ENCODE data around the gene ACKR3. TPM values are rescaled to one million over a fixed set of nuclear protein-coding genes. Genes with fewer than 3 reads are reported as not detected.

ACKR3 gene
- total RNA-seq, 4 donors from 2014 or later: 7.1 to 55.0 (median 15.2) TPM

DNA sequence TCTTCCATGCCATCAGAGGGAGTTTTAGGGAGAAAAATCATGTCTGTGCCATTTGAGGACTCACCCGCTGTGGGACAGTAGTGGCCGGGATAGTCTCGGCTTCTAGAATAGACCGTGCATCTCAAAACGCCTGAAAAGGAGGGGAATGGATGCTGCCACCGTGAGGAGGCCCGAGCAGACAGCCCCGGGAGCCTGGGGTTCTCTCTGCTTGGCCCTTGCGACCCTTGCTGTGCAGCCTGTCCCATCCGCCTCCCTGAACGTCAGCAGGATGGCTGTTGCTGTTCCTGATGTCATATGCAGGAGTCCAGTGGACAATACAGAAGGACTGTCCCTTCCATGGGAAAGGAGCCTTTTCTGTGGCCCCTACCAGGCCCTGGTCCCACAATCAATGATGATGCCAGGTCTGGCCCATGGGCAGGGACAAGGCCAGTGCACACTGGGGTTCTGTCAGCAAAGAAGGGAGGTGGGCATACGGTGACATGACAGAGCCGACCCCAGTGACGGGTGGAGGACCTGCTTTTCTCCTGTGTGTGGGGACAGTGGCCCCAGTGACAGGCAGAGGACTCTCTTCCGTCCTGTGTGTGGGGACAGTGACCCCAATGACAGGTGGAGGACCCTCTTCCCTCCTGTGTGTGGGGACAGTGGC is 58.8 kb downstream of the ACKR3 start:
- Histone ChIP-seq H3K36me3 (no peaks in the 10 kb centered on the region), H3K27me3 (no peaks in the 10 kb centered on the region), H3K4me1 (no peaks in the 10 kb centered on the region), H3K9me3 (no peaks in the 10 kb centered on the region), H3K27ac (no peak overlapping the region), H3K4me3 (no peak overlapping the region)
- intact Hi-C loops (cut with DNase I; ENCODE audit: low total_unique reads): no loop called here
- DNase-seq: no peak
- TF ChIP-seq POLR2A (IDR thresholded peaks at IDR 0.05): no peak
- in situ Hi-C loops (cut with MboI; ENCODE audit: low sequenced_read_pairs in 4 of 4): no loop called here
- ATAC-seq: no peak

DNA sequence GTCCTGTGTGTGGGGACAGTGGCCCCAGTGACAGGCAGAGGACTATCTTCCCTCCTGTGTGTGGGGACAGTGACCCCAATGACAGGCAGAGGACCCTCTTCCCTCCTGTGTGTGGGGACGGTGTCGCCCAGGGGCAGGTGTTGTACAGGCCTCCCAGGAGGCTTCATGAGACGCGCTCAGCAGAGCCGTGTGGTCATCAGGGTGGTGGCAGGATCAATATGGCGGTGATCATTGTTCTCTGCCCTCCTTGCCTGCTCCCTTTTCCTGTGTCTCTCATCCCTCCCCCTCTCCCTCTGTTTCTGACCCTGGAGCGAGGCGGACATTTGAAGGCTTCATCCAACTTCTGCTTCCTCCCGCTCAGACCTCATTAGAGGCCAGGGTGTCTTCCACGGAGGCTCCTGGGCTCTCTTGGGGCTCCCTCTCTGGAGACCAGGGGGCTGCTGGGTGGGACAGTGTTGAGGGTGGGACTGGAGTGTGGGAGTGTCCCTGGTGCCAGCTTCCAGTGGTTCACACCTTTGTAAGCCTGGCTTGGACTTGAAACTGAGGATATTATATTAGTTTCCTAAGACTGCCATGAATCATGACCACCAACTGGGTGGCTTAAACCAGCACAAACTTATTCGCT is 59.5 kb downstream of the ACKR3 start:
- in situ Hi-C loops (cut with MboI; ENCODE audit: low sequenced_read_pairs in 4 of 4) (no loop called here), intact Hi-C loops (cut with DNase I; ENCODE audit: low total_unique reads) (no loop called here)
- no peak overlapping the region for H3K27ac ChIP-seq
- no peaks in the 10 kb centered on the region for H3K36me3 ChIP-seq
- no peaks in the 10 kb centered on the region for H3K9me3 ChIP-seq
- no peaks in the 10 kb centered on the region for H3K27me3 ChIP-seq
- no peak overlapping the region for H3K4me3 ChIP-seq
- ATAC-seq (no peak), DNase-seq (no peak)
- H3K4me1 ChIP-seq: no peaks in the 10 kb centered on the region
- TF ChIP-seq POLR2A (IDR thresholded peaks at IDR 0.05): no peak
- TF ChIP-seq, protein P1, sequence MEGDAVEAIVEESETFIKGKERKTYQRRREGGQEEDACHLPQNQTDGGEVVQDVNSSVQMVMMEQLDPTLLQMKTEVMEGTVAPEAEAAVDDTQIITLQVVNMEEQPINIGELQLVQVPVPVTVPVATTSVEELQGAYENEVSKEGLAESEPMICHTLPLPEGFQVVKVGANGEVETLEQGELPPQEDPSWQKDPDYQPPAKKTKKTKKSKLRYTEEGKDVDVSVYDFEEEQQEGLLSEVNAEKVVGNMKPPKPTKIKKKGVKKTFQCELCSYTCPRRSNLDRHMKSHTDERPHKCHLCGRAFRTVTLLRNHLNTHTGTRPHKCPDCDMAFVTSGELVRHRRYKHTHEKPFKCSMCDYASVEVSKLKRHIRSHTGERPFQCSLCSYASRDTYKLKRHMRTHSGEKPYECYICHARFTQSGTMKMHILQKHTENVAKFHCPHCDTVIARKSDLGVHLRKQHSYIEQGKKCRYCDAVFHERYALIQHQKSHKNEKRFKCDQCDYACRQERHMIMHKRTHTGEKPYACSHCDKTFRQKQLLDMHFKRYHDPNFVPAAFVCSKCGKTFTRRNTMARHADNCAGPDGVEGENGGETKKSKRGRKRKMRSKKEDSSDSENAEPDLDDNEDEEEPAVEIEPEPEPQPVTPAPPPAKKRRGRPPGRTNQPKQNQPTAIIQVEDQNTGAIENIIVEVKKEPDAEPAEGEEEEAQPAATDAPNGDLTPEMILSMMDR (IDR thresholded peaks at IDR 0.05 in 4 of 5, conservative IDR thresholded peaks at IDR 0.05 in 1 of 5): no peak

DNA sequence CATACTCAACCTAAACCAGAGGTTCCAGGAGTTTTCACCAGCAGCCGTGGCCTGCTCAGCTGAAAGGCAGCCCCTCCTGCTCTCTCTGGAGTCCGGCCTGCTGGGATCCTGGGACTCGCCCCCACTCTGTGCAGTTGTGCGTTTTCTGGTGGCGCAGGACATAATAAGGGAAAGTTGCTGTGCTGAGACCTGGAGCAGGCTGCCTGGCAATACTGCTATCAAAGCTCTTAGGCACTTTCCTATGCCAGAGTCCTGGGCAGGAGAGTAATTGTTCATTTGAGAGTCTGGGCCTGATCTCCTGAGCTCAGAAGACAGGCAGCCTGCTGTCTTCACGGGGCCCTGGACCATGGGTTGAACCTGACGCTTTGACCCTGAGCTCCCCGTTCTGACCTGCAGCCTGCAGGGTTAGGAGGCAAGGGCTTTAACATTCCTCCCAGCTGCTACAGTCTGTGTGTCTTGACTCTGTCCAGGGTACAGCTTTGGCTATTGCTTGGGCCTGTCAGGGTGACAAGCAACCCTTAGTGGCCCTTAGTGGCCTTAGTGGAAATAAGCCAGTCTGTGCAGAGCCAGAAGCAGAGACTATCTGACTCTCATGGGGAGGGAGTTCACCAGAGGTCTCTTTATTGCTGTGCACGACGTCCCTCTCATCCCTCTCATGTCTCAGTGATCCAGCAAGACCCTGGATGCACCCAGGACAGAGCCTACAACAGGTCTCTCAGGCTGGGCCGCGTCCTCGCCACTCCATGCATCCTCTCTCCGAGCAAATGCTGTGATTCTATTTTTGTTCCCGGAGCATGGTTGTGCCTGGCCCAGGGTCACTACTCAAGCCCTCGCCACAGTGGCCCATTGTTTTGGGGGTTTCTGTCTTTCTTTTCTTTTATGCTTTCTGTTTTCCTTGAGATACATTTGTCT is 60.6 kb downstream of the ACKR3 start:
- TF ChIP-seq, protein P1 (IDR thresholded peaks at IDR 0.05 in 4 of 5, conservative IDR thresholded peaks at IDR 0.05 in 1 of 5): no peak
- TF ChIP-seq POLR2A (IDR thresholded peaks at IDR 0.05): no peak
- Histone ChIP-seq H3K9me3 (no peaks in the 10 kb centered on the region), H3K4me3 (no peak overlapping the region), H3K27ac (no peak overlapping the region), H3K36me3 (no peaks in the 10 kb centered on the region), H3K27me3 (no peaks in the 10 kb centered on the region), H3K4me1 (no peaks in the 10 kb centered on the region)
- in situ Hi-C loops (cut with MboI; ENCODE audit: low sequenced_read_pairs in 4 of 4): no loop called here
- DNase-seq (no peak), ATAC-seq (peak in 1 of 2 donors; percentile 33)
- intact Hi-C loops (cut with DNase I; ENCODE audit: low total_unique reads): no loop called here

DNA sequence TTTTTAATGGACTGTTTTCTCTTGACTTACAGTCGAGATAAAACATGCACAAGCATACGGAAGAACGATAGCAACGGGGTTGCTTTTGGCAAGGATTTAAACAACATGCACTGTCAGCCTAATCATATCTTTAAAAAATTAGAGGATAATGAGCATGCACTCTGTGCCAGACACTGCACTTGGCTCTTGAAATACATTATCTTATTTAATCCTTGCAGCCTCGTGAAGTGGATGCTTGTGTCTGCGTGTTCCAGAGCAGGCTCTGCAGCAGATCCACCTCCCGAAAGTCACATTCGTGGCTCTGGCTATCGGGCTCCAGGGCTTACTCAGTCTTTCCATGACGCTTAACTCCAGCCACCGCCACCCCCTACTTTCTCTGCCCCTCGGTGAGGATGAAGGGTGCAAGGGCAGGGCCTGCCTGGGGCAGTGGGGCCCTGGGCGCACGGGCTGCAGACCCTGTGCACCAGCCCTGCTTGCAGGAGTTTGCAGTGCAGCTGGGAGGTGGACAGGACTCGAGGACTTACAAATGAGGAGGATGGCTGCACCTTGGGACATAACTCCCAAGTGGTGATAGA is 61.7 kb downstream of the ACKR3 start:
- in situ Hi-C loops (cut with MboI; ENCODE audit: low sequenced_read_pairs in 4 of 4) (no loop called here), intact Hi-C loops (cut with DNase I; ENCODE audit: low total_unique reads) (no loop called here)
- H3K4me1 ChIP-seq: no peaks in the 10 kb centered on the region
- H3K27ac ChIP-seq: no peak overlapping the region
- no peaks in the 10 kb centered on the region for H3K36me3 ChIP-seq
- no peak overlapping the region for H3K4me3 ChIP-seq
- TF ChIP-seq POLR2A (IDR thresholded peaks at IDR 0.05): no peak
- TF ChIP-seq, protein P1 (IDR thresholded peaks at IDR 0.05 in 4 of 5, conservative IDR thresholded peaks at IDR 0.05 in 1 of 5): no peak
- no peaks in the 10 kb centered on the region for H3K27me3 ChIP-seq
- DNase-seq (no peak), ATAC-seq (no peak)
- H3K9me3 ChIP-seq: no peaks in the 10 kb centered on the region

Data from gastrocnemius medialis (tissue), 4 donors.